GM18907 (cell line): ENCODE results near the gene CLMP.
"Not testable (repeated sequence)": the region's sequence is repeated elsewhere in the genome, so short reads cannot be mapped to it uniquely, and the experiment has no call there.

Experiments used
- ATAC-seq: cut with Tn5 transposase; IDR thresholded peaks from one replicate; pipeline ENCODE4 v1.9.1; 2021; ENCODE audit warnings: mild to moderate bottlenecking, moderate library complexity; ENCODE audit not compliant: unreplicated experiment

The CLMP gene

GRCh38 chr11:123062158-123062891, 132.7 kb downstream of the CLMP start:
- peak; percentile 92 for ATAC-seq

- peak; percentile 13 for ATAC-seq
Measured at GRCh38 chr11:123061403-123062157, 133.5 kb downstream of the CLMP start, which contains the start of gene HSPA8. Gene HSPA8, minus strand, starts transcription at chr11:123062136. Its CDS starts 812 bp downstream, at chr11:123061324.

GRCh38 chr11:123060277-123061000, 134.6 kb downstream of the CLMP start:
- no peak for ATAC-seq

- ATAC-seq, result not testable (repeated sequence)
Measured at GRCh38 chr11:123059041-123059920, 135.8 kb downstream of the CLMP start.

- ATAC-seq, result no peak
Measured at GRCh38 chr11:123057661-123058305, 137.3 kb downstream of the CLMP start.

- ATAC-seq, result no peak
Measured at GRCh38 chr11:123056835-123057491, 138.1 kb downstream of the CLMP start.

- no peak for ATAC-seq
Measured at GRCh38 chr11:123055191-123055901, 139.7 kb downstream of the CLMP start.

GRCh38 chr11:123054301-123055065, 140.6 kb downstream of the CLMP start:
- peak; percentile 73 for ATAC-seq

- ATAC-seq, result no peak
Measured at GRCh38 chr11:123052901-123053721, 141.9 kb downstream of the CLMP start.

- no peak for ATAC-seq
Measured at GRCh38 chr11:123051634-123052033, 143.4 kb downstream of the CLMP start.

GRCh38 chr11:123051146-123051545, 143.9 kb downstream of the CLMP start:
- ATAC-seq, result no peak

GRCh38 chr11:123047947-123048293, 147.1 kb downstream of the CLMP start:
- ATAC-seq, result no peak

GRCh38 chr11:123047266-123047946, 147.6 kb downstream of the CLMP start:
- no peak for ATAC-seq

GRCh38 chr11:123046473-123047259, 148.4 kb downstream of the CLMP start:
- no peak for ATAC-seq

- no peak for ATAC-seq
Measured at GRCh38 chr11:123045101-123045500, 149.9 kb downstream of the CLMP start.

- no peak for ATAC-seq
Measured at GRCh38 chr11:123041185-123041584, 153.9 kb downstream of the CLMP start.
